ENCODE data around the gene FASTKD1. TPM values are rescaled to one million over a fixed set of nuclear protein-coding genes. Genes with fewer than 3 reads are reported as not detected.
"Not testable (repeated sequence)": the region's sequence is repeated elsewhere in the genome, so short reads cannot be mapped to it uniquely, and the experiment has no call there.

FASTKD1 gene
- total and polyA plus RNA-seq, 2 donors from 2014 or later = 24.2 to 49.8 TPM

- intact Hi-C loops (cut with DNase I) = no loop called here
- no peaks in the 10 kb centered on the region for H3K9me3 ChIP-seq (ENCODE audit: control insufficient read depth in 2 of 3, insufficient read depth in 1 of 3, low read length in 3 of 3)
- H3K9ac ChIP-seq (ENCODE audit: low read length in 3 of 3) = no peak overlapping the region
- no peak overlapping the region for H3K4me3 ChIP-seq (ENCODE audit: low read length in 3 of 3)
- no peak for DNase-seq
- TF ChIP-seq CTCF (IDR thresholded peaks at IDR 0.05; ENCODE audit: borderline replicate concordance, extremely low read depth, insufficient read depth) = no peak
- no peak overlapping the region for H3K27ac ChIP-seq (ENCODE audit: low read depth in 2 of 2, low read length in 2 of 2)
- peaks cover 0 to 4% (median 0%) of the 10 kb centered on the region in 3 donors for H3K4me1 ChIP-seq (ENCODE audit: control insufficient read depth in 2 of 3, insufficient read depth in 2 of 3, low read depth in 1 of 3, low read length in 3 of 3)
- no peaks in the 10 kb centered on the region for H3K36me3 ChIP-seq (ENCODE audit: control insufficient read depth in 2 of 3, insufficient read depth in 3 of 3, low read length in 3 of 3)
- H3K27me3 ChIP-seq (ENCODE audit: control insufficient read depth, insufficient read depth, low read length) = no peaks in the 10 kb centered on the region
- no peak for FAIRE-seq
Measured at GRCh38 chr2:169569948-169570347, 3.7 kb downstream of the FASTKD1 start.

- Histone ChIP-seq H3K4me3 (ENCODE audit: low read length in 3 of 3) (no peak overlapping the region), H3K36me3 (ENCODE audit: control insufficient read depth in 2 of 3, insufficient read depth in 3 of 3, low read length in 3 of 3) (peaks cover 0 to 3% (median 3%) of the 10 kb centered on the region in 3 donors), H3K27me3 (ENCODE audit: control insufficient read depth, insufficient read depth, low read length) (no peaks in the 10 kb centered on the region), H3K9ac (ENCODE audit: low read length in 3 of 3) (no peak overlapping the region), H3K9me3 (ENCODE audit: control insufficient read depth in 2 of 3, insufficient read depth in 1 of 3, low read length in 3 of 3) (no peaks in the 10 kb centered on the region), H3K27ac (ENCODE audit: low read depth in 2 of 2, low read length in 2 of 2) (no peak overlapping the region), H3K4me1 (ENCODE audit: control insufficient read depth in 2 of 3, insufficient read depth in 2 of 3, low read depth in 1 of 3, low read length in 3 of 3) (no peaks in the 10 kb centered on the region)
- no peak for TF ChIP-seq CTCF (IDR thresholded peaks at IDR 0.05; ENCODE audit: borderline replicate concordance, extremely low read depth, insufficient read depth)
- DNase-seq = no peak
- intact Hi-C loops (cut with DNase I) = no loop called here
- FAIRE-seq = no peak
Measured at GRCh38 chr2:169565686-169566085, 8.0 kb downstream of the FASTKD1 start.

- Histone ChIP-seq H3K27ac (ENCODE audit: low read depth in 2 of 2, low read length in 2 of 2) (no peak overlapping the region), H3K36me3 (ENCODE audit: control insufficient read depth in 2 of 3, insufficient read depth in 3 of 3, low read length in 3 of 3) (peaks cover 0 to 5% (median 3%) of the 10 kb centered on the region in 3 donors), H3K4me3 (ENCODE audit: low read length in 3 of 3) (no peak overlapping the region), H3K9me3 (ENCODE audit: control insufficient read depth in 2 of 3, insufficient read depth in 1 of 3, low read length in 3 of 3) (no peaks in the 10 kb centered on the region), H3K9ac (ENCODE audit: low read length in 3 of 3) (no peak overlapping the region), H3K4me1 (ENCODE audit: control insufficient read depth in 2 of 3, insufficient read depth in 2 of 3, low read depth in 1 of 3, low read length in 3 of 3) (no peaks in the 10 kb centered on the region), H3K27me3 (ENCODE audit: control insufficient read depth, insufficient read depth, low read length) (no peaks in the 10 kb centered on the region)
- DNase-seq (no peak), FAIRE-seq (no peak)
- TF ChIP-seq CTCF (IDR thresholded peaks at IDR 0.05; ENCODE audit: borderline replicate concordance, extremely low read depth, insufficient read depth) = no peak
- intact Hi-C loops (cut with DNase I) = no loop called here
Measured at GRCh38 chr2:169562519-169562918, 11.1 kb downstream of the FASTKD1 start.

GRCh38 chr2:169562084-169562483, 11.6 kb downstream of the FASTKD1 start:
- intact Hi-C loops (cut with DNase I); H3K9me3 ChIP-seq (ENCODE audit: control insufficient read depth in 2 of 3, insufficient read depth in 1 of 3, low read length in 3 of 3); FAIRE-seq; DNase-seq; H3K9ac ChIP-seq (ENCODE audit: low read length in 3 of 3); H3K27ac ChIP-seq (ENCODE audit: low read depth in 2 of 2, low read length in 2 of 2); H3K36me3 ChIP-seq (ENCODE audit: control insufficient read depth in 2 of 3, insufficient read depth in 3 of 3, low read length in 3 of 3); H3K4me1 ChIP-seq (ENCODE audit: control insufficient read depth in 2 of 3, insufficient read depth in 2 of 3, low read depth in 1 of 3, low read length in 3 of 3); H3K4me3 ChIP-seq (ENCODE audit: low read length in 3 of 3); H3K27me3 ChIP-seq (ENCODE audit: control insufficient read depth, insufficient read depth, low read length): not testable (repeated sequence)
